CD4-positive, CD25-positive, alpha-beta regulatory T cell (primary cell): ENCODE measurements around the gene MTCH2. TPM values are rescaled to one million over a fixed set of nuclear protein-coding genes. Genes with fewer than 3 reads are reported as not detected.

Experiments used
- polyA plus RNA-seq, 4 donors: library from polyadenylated mRNA; unstranded; fragments of 300-500 nt; fragmentation: Illumina TruSeq; gene quantifications; one replicate each; pipeline ENCODE4 v1.2.3, GENCODE V29; 2021
- total RNA-seq: library from RNA; stranded (reverse); gene quantifications from one replicate; pipeline ENCODE4 v1.2.3, GENCODE V29; 2022

The MTCH2 gene
- total and polyA plus RNA-seq, 5 donors from 2014 or later = 21.5 to 95.9 (median 60.8) TPM

Other genes with a start within 250 kb of the MTCH2 start
- 30.4 TPM for gene SLC39A13, start 234.0 kb downstream of the MTCH2 start, total RNA-seq
- 10 to 100 TPM; 21.9 to 32.8 (median 23.3) TPM for gene SLC39A13, start 234.0 kb downstream of the MTCH2 start, polyA plus RNA-seq
- 58.9 TPM for gene PSMC3, start 216.1 kb downstream of the MTCH2 start, total RNA-seq
- 100 to 1,000 TPM; 102 to 153 (median 120) TPM for gene PSMC3, start 216.1 kb downstream of the MTCH2 start, polyA plus RNA-seq
- 1.7 TPM for gene RAPSN, start 193.4 kb downstream of the MTCH2 start, total RNA-seq
- gene RAPSN, start 193.4 kb downstream of the MTCH2 start, polyA plus RNA-seq = not detected
- 124 TPM for gene CELF1, start 89.4 kb downstream of the MTCH2 start, total RNA-seq
- gene CELF1, start 89.4 kb downstream of the MTCH2 start, polyA plus RNA-seq = 10 to 100 TPM; 30.8 to 61.2 (median 47.9) TPM
- 19.5 TPM for gene PTPMT1, start 77.0 kb downstream of the MTCH2 start, total RNA-seq
- 10 to 100 TPM; 50.7 to 86.1 (median 76.1) TPM for gene PTPMT1, start 77.0 kb downstream of the MTCH2 start, polyA plus RNA-seq
- 23.7 TPM for gene KBTBD4, start 63.6 kb downstream of the MTCH2 start, total RNA-seq
- 10 to 100 TPM; 48.7 to 54.4 (median 50.9) TPM for gene KBTBD4, start 63.6 kb downstream of the MTCH2 start, polyA plus RNA-seq
- gene NDUFS3, start 63.5 kb downstream of the MTCH2 start, total RNA-seq = 70.6 TPM
- 100 to 1,000 TPM; 112 to 129 (median 121) TPM for gene NDUFS3, start 63.5 kb downstream of the MTCH2 start, polyA plus RNA-seq
- 0.27 TPM for gene FAM180B, start 55.9 kb downstream of the MTCH2 start, total RNA-seq
- gene FAM180B, start 55.9 kb downstream of the MTCH2 start, polyA plus RNA-seq = not detected
- gene C1QTNF4, start 48.1 kb downstream of the MTCH2 start, total RNA-seq = 1.3 TPM
- gene C1QTNF4, start 48.1 kb downstream of the MTCH2 start, polyA plus RNA-seq = under 1 TPM in 1 of 4 donors, not detected in 3; 0.16 TPM
- gene AGBL2, start 72.8 kb upstream of the MTCH2 start, total RNA-seq = 11.0 TPM
- 1 to 10 TPM in 1 of 4 donors, under 1 TPM in 3; 0.72 to 1.3 (median 0.91) TPM for gene AGBL2, start 72.8 kb upstream of the MTCH2 start, polyA plus RNA-seq
- gene FNBP4, start 124.8 kb upstream of the MTCH2 start, total RNA-seq = 282 TPM
- gene FNBP4, start 124.8 kb upstream of the MTCH2 start, polyA plus RNA-seq = 10 to 100 TPM; 27.7 to 43.9 (median 35.6) TPM
- 43.0 TPM for gene NUP160, start 205.8 kb upstream of the MTCH2 start, total RNA-seq
- gene NUP160, start 205.8 kb upstream of the MTCH2 start, polyA plus RNA-seq = 10 to 100 TPM; 23.5 to 40.2 (median 24.8) TPM